Measurements from ENCODE around the gene TEX19. TPM values are rescaled to one million over a fixed set of nuclear protein-coding genes. Genes with fewer than 3 reads are reported as not detected.

Gene TEX19
- polyA plus RNA-seq, 1 donor, result not detected

GRCh38 chr17:82390860-82391435 lies 31.9 kb downstream of the TEX19 start:
- DNase-seq, result no peak

- no peak for DNase-seq
Observed at GRCh38 chr17:82391496-82392066, 32.5 kb downstream of the TEX19 start.

- DNase-seq, result no peak
Observed at GRCh38 chr17:82392209-82392920, 33.3 kb downstream of the TEX19 start.

DNA sequence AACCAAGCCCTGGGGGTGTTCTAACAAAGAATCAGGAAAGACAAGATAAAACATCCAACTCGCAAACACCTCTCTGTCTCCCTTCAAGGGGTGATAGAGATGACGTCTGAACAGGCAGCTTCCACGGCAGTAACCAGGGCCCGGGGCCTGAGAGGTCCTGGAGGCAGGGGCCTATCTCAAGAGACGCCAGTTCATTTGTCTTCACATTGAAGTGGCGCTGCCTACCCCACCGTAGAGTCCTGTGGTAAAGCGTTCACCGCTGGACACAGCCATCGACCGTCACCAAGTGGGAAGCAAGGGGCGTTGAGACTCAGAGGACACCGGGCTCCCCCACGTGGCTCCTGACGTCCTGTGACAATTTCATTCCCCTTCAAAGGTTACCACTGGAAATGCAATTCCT lies 33.9 kb downstream of the TEX19 start:
- no peak for DNase-seq

GRCh38 chr17:82394278-82394677 lies 35.2 kb downstream of the TEX19 start:
- no peak for DNase-seq

DNA sequence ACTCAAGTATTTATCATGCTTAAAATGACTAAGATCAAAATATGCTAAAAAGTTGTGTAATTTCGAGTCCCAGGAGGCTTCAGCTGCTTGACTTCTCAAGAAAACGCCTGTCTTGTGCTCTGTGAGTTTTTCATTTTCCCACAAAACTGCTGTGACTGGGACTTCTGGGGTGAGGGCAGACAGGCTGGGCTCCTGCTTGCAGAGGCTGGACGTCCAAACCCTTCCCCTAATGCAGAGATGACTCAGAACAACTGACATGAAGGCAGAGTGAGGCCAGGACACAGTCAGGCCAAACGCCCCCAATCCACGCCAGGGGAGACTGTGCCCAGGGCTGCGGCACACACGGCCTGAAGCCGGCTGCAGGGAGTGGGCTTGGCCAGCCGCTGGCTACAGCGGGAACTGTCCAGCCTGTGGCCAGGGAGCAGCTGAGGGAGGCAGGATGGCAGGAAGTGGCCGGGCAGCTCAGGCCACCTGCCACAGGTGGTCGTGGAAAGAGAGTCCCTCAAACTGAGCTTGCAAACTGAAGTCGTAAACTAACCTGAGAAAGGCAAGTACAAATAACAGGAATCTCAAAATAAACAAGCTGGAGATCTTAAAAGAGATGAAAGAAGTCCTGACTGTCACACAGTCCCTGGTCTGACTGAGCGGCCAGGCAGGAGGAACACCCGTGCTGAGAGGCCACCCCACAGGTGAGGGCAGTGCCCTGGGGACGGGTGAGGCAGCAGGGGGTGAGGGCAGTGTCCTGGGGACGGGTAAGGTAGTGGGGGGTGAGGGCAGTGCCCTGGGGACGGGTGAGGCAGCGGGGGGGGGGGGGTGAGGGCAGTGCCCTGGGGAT lies 37.8 kb downstream of the TEX19 start:
- DNase-seq, result no peak

- DNase-seq, result no peak
Observed at GRCh38 chr17:82397449-82398335, 38.6 kb downstream of the TEX19 start.

- DNase-seq, result peak; percentile 79
Observed at GRCh38 chr17:82399041-82399441, 40.0 kb downstream of the TEX19 start.

DNA sequence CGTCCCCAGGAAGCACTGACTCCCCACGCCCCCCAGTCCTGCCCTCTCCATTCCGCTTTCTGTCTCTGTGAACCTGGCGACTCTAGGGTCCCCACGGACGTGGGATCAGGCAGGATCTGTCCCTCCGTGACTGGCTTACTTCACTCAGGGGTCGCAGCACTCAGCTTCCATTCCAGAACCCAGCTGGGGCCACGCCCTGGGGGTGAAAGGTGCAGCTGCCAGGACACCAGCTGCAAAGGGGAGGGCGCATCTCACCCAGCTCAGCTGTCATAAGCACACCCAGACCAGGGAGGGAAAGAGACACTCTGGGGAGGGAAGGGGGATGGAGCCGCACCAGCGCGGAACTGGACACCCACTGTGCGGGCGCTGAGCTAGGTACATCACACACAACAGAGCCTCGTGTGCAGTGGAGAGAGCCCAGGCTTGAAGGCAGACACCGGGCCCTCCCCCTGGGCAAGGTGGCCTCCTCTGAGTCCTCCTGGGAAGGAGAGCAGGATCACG lies 40.6 kb downstream of the TEX19 start:
- peak; percentile 65 for DNase-seq

GRCh38 chr17:82400206-82400605 lies 41.2 kb downstream of the TEX19 start:
- no peak for DNase-seq

- no peak for DNase-seq
Observed at GRCh38 chr17:82400830-82401229, 41.8 kb downstream of the TEX19 start.

- DNase-seq, result no peak
Observed at GRCh38 chr17:82402865-82403264, 43.8 kb downstream of the TEX19 start.

DNA sequence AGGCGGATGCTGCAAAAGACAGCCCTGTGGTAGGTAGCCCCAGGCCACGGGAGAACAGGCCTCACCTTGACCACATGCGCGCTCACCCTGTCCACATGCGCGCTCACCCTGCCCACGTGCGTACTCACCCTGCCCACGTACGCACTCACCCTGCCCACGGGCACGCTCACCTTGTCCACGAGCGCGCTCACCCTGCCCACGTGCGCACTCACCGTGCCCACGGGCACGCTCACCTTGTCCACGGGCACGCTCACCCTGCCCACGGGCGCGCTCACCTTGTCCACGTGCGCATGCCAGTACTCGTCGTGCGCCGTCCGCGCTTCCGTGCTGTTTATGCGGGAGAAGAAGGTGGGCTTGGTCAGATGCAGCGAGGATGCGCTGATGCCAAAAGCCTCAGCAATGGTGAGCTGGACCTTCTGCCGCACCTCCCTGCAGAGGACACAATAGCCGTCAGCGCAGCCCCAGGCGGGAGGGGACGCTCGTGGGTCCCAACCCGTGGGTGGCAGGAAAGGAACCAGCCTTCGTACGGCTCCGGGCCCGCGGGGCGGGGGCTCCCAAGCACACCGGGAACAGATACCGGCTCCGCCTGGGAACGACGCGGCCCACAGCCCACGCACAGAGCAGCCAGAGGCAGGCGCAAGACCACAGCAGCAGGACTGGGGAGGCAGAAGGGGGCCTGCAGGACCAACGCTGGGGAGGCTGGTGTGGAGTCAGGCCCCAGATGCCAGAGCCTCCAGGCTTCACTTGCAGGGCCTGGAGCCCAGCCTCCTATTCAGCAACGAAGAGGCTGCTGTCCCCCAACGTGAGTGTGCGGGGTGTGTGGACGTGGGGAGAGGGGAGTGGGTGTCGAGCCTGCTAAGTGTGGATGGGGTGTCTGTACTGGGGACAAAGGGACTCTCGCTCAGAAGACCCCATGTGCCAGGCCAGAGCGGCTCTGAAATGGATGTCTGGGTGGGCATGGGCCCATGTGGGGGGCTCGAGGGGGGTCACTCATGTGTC lies 44.9 kb downstream of the TEX19 start:
- no peak for DNase-seq

DNA sequence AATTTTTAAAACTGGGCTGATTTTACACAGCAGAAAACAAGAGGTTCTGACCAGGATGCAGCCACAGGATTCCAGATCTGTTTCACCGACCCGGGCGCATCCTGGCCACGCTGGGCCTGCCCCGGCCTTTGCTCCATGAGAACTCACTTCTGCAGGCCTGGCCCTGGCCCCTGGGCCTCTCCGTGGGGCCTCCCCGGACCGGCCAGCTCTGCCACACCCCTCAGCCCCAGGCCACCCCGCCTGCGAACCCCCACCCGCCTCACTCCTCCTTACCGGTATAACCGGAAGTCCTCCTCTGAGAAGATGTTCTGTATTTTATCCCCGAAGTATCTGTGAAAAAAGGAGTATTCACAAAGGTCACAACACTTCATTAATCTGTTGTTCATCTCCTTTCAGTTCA lies 46.0 kb downstream of the TEX19 start:
- DNase-seq, result no peak

DNA sequence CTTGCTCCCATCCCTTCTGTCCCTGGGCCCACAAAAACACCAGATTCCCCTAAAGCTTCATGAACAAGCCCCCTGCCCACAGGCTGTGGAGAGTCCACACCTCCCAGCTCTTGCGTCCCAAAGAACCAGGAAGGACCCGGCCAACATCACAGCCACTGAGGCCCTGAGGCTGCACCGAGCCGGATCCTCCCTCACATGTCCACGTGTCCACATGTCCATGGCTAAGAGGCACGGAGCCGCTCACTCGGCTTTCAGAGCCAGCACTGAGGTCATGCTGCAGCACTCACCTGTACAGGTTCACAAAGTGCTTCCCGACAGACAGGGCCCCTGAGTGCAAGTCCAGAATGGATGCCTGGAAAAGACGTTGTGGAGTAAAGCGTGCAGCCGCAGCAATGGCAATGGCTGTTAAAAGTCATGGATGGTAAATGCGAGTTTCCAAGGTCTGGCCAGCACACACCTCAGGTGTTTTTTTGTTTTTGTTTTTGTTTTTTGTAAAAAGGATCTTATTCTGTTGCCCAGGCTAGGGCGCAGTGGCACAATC lies 47.2 kb downstream of the TEX19 start:
- no peak for DNase-seq

GRCh38 chr17:82407255-82407654 lies 48.2 kb downstream of the TEX19 start:
- no peak for DNase-seq

DNA sequence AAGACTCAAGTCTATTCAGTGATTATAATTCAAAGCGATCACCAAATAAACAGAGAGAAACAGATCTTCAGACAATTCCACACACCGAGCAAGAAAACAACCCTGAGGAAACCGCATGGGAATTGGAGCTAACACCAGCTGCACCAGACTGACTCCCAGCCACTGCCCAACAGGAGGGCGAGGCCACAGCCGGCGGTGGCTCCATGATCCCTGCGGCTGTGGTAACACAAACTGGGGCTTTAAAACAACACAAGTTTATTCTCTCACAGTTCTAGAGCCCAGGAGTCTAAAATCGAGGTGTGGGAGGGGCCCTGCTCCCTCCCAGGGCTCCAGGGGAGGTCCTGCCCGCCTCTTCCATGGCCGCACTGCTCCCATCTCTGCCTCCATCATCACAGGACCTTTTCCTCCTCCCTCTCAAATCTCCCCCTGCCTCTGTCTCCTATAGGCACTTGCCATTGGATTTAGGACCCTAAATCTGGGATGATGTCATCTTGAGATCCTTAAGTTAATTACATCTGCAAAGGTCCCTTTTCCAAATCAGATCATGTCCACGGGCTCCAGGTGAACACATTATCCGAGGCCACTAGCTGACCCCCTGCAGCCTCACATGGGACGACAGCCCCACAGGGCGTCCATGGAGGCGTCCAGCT lies 49.4 kb downstream of the TEX19 start:
- DNase-seq, result no peak

- DNase-seq, result no peak
Observed at GRCh38 chr17:82408938-82409318, 49.9 kb downstream of the TEX19 start.

GRCh38 chr17:82410014-82410716 lies 51.1 kb downstream of the TEX19 start:
- no peak for DNase-seq

Measured in hindlimb muscle (tissue), 1 donor.